MM.1S (cell line): ENCODE measurements around the gene NXPH4.

ENCODE experiments used
- DNase-seq: peaks from one replicate; pipeline ENCODE4 v3.0.0-alpha.2; 2015
- H2AFZ ChIP-seq: fragments of 300-600 bp; sonication (generic); 2 replicates; pipeline ENCODE4 v1.6.0; 2016; ENCODE audit warnings: antibody characterized with exemption, low read length
- H3F3A ChIP-seq: fragments of 300-600 bp; sonication (generic); 2 replicates; pipeline ENCODE4 v1.6.1; 2016; ENCODE audit warnings: mild to moderate bottlenecking, antibody characterized with exemption, low read length, moderate library complexity, mixed read lengths; ENCODE audit not compliant: insufficient read depth
- H3K27ac ChIP-seq: fragments of 300-600 bp; sonication (generic); 2 replicates; pipeline ENCODE4 v1.5.1; 2016; ENCODE audit warnings: mild to moderate bottlenecking, low read length
- H3K27me3 ChIP-seq: fragments of 300-600 bp; sonication (generic); replicated peaks from 2 replicates; pipeline ENCODE4 v1.6.0; 2016; ENCODE audit warnings: low read length; ENCODE audit not compliant: insufficient read depth
- H3K36me3 ChIP-seq: fragments of 300-600 bp; sonication (generic); replicated peaks from 2 replicates; pipeline ENCODE4 v1.6.1; 2016; ENCODE audit warnings: mild to moderate bottlenecking, low read length, mixed read lengths; ENCODE audit not compliant: insufficient read depth
- H3K4me1 ChIP-seq: fragments of 300-600 bp; sonication (generic); 2 replicates; pipeline ENCODE4 v1.6.1; 2016; ENCODE audit warnings: low read length, mixed read lengths
- H3K4me2 ChIP-seq: fragments of 300-600 bp; sonication (generic); 2 replicates; pipeline ENCODE4 v1.6.0; 2016; ENCODE audit warnings: low read depth, low read length
- H3K4me3 ChIP-seq: fragments of 300-600 bp; sonication (generic); 2 replicates; pipeline ENCODE4 v1.5.1; 2016; ENCODE audit warnings: low read length, mixed read lengths
- H3K79me2 ChIP-seq: fragments of 300-600 bp; sonication (generic); 2 replicates; pipeline ENCODE4 v1.6.1; 2016; ENCODE audit warnings: mixed run types, low read length, mixed read lengths
- H3K9ac ChIP-seq: fragments of 300-600 bp; sonication (generic); 2 replicates; pipeline ENCODE4 v1.6.1; 2016; ENCODE audit warnings: low read length, mixed read lengths
- H3K9me2 ChIP-seq: fragments of 300-600 bp; sonication (generic); replicated peaks from 2 replicates; pipeline ENCODE4 v1.6.1; 2016; ENCODE audit warnings: mild to moderate bottlenecking, low read length, mixed read lengths; ENCODE audit not compliant: insufficient read depth
- H3K9me3 ChIP-seq: fragments of 300-600 bp; sonication (generic); replicated peaks from 2 replicates; pipeline ENCODE4 v1.6.1; 2016; ENCODE audit warnings: mild to moderate bottlenecking, low read length, mixed read lengths; ENCODE audit not compliant: insufficient read depth
- H4K20me1 ChIP-seq: fragments of 300-600 bp; sonication (generic); 2 replicates; pipeline ENCODE4 v1.6.1; 2016; ENCODE audit warnings: mild to moderate bottlenecking, low read length, moderate library complexity, mixed read lengths; ENCODE audit not compliant: insufficient read depth
- EZH2 ChIP-seq: fragments of 300-600 bp; sonication (generic); optimal IDR thresholded peaks from 2 replicates; pipeline ENCODE3; 2017; ENCODE audit warnings: low read depth, mild to moderate bottlenecking, antibody characterized with exemption, low read length, mixed read lengths
- EZH2phosphoT487 ChIP-seq: fragments of 300-600 bp; sonication (generic); IDR thresholded peaks from 2 replicates; pipeline ENCODE4 v1.6.1; 2018; ENCODE audit warnings: antibody characterized with exemption, low read length
- TF ChIP-seq, protein P1 (sequence below): fragments of 300-600 bp; sonication (generic); IDR thresholded peaks from 2 replicates; pipeline ENCODE4 v1.5.1; 2016; ENCODE audit warnings: antibody characterized with exemption, low read length, mixed read lengths

Gene NXPH4

DNA sequence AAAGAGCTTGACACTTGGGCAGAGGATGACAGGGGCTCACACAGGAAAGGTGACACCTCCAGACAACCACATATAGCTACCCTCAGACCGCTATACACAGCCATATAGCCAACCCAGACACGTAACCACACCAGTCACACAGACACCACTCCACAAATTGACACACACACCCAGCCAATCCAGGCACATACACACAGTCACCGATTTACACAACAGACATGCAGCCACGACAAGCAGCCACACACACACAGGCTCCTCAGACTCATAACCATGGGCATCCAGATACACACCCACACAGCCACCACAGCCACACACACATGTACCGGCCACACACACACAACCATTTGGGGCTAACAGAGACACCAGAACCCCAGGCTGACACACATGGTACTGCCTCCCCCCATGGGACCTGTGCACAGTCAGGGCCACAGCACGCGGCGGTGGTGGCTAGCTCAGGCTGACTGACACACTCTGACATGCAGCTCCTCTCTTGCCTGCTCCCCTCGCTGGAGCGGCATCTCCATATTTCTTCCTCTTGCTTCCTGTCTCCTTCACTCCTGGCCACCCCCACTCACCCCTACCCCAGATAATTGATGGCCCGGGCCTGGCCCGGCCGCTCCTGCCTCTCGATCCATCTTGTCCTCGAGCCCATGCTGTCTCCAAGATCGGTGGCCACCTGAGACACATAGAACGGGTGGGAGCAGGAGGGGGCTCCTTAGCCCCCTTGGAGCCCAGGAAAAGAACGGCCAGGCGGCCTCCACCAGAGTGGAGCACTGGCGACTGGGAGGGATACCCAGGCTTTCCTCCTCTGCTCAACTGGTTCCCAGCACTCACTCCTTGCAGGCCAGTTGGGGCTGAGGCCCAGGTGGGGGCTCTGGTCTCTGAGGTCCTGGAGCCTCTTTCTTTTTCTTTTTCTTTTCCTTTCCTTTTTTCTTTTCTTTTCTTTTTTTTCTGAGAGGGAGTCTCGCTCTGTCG lies 6.9 kb downstream of the NXPH4 start:
- Histone ChIP-seq H3F3A (no peaks in the 10 kb centered on the region), H3K27me3 (peaks cover 66% of the 10 kb centered on the region), H2AFZ (no peak overlapping the region), H4K20me1 (no peaks in the 10 kb centered on the region), H3K79me2 (no peaks in the 10 kb centered on the region), H3K4me2 (no peak overlapping the region), H3K9me3 (no peaks in the 10 kb centered on the region), H3K4me3 (no peak overlapping the region), H3K4me1 (peaks cover 9% of the 10 kb centered on the region), H3K9me2 (no peaks in the 10 kb centered on the region), H3K9ac (no peak overlapping the region), H3K36me3 (no peaks in the 10 kb centered on the region), H3K27ac (no peak overlapping the region)
- TF ChIP-seq EZH2 (no peak), EZH2phosphoT487 (no peak)
- TF ChIP-seq, protein P1, sequence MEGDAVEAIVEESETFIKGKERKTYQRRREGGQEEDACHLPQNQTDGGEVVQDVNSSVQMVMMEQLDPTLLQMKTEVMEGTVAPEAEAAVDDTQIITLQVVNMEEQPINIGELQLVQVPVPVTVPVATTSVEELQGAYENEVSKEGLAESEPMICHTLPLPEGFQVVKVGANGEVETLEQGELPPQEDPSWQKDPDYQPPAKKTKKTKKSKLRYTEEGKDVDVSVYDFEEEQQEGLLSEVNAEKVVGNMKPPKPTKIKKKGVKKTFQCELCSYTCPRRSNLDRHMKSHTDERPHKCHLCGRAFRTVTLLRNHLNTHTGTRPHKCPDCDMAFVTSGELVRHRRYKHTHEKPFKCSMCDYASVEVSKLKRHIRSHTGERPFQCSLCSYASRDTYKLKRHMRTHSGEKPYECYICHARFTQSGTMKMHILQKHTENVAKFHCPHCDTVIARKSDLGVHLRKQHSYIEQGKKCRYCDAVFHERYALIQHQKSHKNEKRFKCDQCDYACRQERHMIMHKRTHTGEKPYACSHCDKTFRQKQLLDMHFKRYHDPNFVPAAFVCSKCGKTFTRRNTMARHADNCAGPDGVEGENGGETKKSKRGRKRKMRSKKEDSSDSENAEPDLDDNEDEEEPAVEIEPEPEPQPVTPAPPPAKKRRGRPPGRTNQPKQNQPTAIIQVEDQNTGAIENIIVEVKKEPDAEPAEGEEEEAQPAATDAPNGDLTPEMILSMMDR = no peak
- DNase-seq = no peak

DNA sequence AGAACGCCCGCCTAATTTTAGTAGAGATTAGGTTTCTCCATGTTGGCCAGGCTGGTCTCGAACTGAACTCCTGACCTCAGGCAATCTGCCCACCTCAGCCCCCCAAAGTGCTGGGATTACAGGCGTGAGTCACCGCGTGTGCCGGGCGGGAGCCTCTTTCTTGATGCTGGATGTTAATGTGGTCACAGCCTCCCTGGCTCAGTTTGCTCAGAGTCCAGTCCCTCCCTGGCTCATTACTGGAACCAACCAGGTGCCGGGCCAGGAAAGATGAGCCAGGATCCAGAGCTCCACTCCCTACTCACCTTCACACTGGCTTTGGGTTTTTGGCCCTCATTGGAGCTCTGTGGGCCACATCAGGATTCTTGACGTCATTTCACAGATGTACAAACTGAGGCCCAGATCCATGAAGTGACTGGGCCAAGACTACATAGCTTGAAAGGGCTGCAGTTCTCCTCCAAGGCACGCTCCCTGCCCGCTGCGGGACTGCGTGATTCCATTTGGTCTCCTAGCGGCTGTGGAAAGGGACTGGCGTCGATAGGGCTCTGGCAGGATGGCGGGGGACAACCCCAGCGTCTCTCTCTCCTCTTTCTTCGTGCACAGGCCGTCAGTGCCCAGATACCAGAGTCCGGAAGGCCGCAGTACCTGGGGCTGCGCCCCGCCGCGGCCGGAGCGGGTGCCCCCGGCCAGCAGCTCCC lies 7.8 kb downstream of the NXPH4 start:
- no peaks in the 10 kb centered on the region for H3F3A ChIP-seq

DNA sequence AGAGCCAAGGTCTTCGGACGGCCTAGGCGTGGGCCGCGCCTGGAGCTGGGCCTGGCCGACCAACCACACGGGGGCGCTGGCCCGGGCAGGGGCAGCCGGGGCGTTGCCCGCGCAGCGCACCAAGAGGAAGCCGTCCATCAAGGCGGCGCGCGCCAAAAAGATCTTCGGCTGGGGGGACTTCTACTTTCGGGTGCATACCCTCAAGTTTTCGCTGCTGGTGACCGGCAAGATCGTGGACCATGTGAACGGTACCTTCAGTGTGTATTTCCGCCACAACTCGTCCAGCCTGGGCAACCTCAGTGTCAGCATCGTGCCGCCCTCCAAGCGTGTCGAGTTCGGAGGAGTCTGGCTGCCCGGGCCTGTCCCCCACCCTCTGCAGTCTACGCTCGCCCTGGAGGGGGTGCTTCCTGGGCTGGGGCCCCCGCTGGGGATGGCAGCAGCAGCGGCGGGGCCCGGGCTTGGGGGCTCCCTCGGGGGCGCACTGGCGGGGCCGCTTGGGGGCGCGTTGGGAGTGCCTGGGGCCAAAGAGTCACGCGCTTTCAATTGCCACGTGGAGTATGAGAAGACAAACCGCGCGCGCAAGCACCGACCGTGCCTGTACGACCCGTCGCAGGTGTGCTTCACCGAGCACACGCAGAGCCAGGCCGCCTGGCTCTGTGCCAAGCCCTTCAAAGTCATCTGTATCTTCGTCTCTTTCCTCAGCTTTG lies 8.5 kb downstream of the NXPH4 start:
- Histone ChIP-seq H3K4me1 (peaks cover 14% of the 10 kb centered on the region), H3K27ac (no peak overlapping the region), H4K20me1 (no peaks in the 10 kb centered on the region), H3K9me3 (no peaks in the 10 kb centered on the region), H3K9ac (no peak overlapping the region), H3K36me3 (no peaks in the 10 kb centered on the region), H3K79me2 (peaks cover 7% of the 10 kb centered on the region), H3F3A (no peaks in the 10 kb centered on the region), H3K9me2 (no peaks in the 10 kb centered on the region), H3K4me3 (no peak overlapping the region), H3K4me2 (peak overlapping the region; percentile 33; the same call in 1 of the 2 replicates), H2AFZ (peak overlapping the region; percentile 15; the same call in 1 of the 2 replicates), H3K27me3 (peaks cover 50% of the 10 kb centered on the region)
- peak; percentile 89 for DNase-seq
- TF ChIP-seq, protein P1 = peak; percentile 40
- no peak for TF ChIP-seq EZH2phosphoT487

More for the DNA sequence above, 7.8 kb downstream of the NXPH4 start:
- Histone ChIP-seq H3K9ac (no peak overlapping the region), H3K4me3 (no peak overlapping the region), H2AFZ (no peak overlapping the region), H3K79me2 (no peaks in the 10 kb centered on the region), H3K4me1 (peaks cover 14% of the 10 kb centered on the region), H4K20me1 (no peaks in the 10 kb centered on the region), H3K9me3 (no peaks in the 10 kb centered on the region), H3K27me3 (peaks cover 57% of the 10 kb centered on the region), H3K9me2 (no peaks in the 10 kb centered on the region), H3K36me3 (no peaks in the 10 kb centered on the region), H3K4me2 (no peak overlapping the region), H3K27ac (no peak overlapping the region)
- DNase-seq = no peak
- TF ChIP-seq EZH2 (no peak), EZH2phosphoT487 (no peak)
- TF ChIP-seq, protein P1 = no peak
